MM.1S (cell line): ENCODE data around the gene GRAMD2A.

Experiments
- EZH2phosphoT487 ChIP-seq: fragments of 300-600 bp; sonication (generic); IDR thresholded peaks from 2 replicates; pipeline ENCODE4 v1.6.1; 2018; ENCODE audit warnings: antibody characterized with exemption, low read length
- TF ChIP-seq, protein P1 (sequence below): fragments of 300-600 bp; sonication (generic); IDR thresholded peaks from 2 replicates; pipeline ENCODE4 v1.5.1; 2016; ENCODE audit warnings: antibody characterized with exemption, low read length, mixed read lengths

DNA sequence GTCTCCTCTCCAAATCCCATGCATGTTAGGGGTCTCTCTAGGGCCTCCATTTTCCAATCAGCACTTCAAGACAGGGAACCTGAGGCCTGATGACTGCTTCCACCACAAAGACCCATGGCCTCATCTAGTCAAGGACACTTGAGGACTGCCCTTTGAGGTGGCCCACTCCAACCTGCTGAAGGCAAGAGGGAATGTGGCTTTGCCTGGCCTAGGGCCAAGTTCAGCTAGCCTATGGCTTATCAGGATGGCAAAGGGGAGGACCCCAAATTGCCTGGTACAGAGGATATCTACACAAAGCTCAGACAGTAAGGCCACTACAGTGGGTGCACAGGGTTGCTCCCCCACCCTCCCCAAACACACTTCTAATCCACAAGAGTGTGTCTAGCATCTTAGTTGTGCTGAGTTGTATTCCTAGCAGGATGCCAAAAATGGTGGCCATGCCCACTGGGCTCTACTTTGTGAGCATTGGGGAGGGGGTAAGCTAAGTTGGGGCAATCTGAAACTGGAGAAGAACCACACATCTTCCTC, 10.0 kb upstream of the GRAMD2A start:
- TF ChIP-seq, protein P1, sequence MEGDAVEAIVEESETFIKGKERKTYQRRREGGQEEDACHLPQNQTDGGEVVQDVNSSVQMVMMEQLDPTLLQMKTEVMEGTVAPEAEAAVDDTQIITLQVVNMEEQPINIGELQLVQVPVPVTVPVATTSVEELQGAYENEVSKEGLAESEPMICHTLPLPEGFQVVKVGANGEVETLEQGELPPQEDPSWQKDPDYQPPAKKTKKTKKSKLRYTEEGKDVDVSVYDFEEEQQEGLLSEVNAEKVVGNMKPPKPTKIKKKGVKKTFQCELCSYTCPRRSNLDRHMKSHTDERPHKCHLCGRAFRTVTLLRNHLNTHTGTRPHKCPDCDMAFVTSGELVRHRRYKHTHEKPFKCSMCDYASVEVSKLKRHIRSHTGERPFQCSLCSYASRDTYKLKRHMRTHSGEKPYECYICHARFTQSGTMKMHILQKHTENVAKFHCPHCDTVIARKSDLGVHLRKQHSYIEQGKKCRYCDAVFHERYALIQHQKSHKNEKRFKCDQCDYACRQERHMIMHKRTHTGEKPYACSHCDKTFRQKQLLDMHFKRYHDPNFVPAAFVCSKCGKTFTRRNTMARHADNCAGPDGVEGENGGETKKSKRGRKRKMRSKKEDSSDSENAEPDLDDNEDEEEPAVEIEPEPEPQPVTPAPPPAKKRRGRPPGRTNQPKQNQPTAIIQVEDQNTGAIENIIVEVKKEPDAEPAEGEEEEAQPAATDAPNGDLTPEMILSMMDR: no peak
- TF ChIP-seq EZH2phosphoT487: no peak
